Esophagus squamous epithelium (tissue), 5 donors: ENCODE measurements around the gene CUEDC1. TPM values are rescaled to one million over a fixed set of nuclear protein-coding genes. Genes with fewer than 3 reads are reported as not detected.

Source experiments
- DNase-seq: peaks from one replicate; lab custom pipeline; 2025; lab: John Stamatoyannopoulos, UW
- H3K27ac ChIP-seq, 4 donors: fragments of 200-600 bp; sonication (generic); one replicate each; pipeline ENCODE4 v1.5.1; 2016 to 2019; ENCODE audit warnings: mild to moderate bottlenecking in 1 of 4
- H3K27me3 ChIP-seq, 4 donors: fragments of 200-600 bp; sonication (generic); 1 replicate in 3 of 4; 2 replicates in 1 of 4; pipeline versions ENCODE4 v1.5.1 to v1.6.0; 2017 to 2021; ENCODE audit warnings: antibody characterized with exemption in 1 of 4
- H3K36me3 ChIP-seq, 3 donors: fragments of 200-600 bp; sonication (generic); one replicate each; pipeline ENCODE4 v1.5.1; 2016 to 2019
- H3K4me1 ChIP-seq, 3 donors: fragments of 200-600 bp; sonication (generic); one replicate each; pipeline ENCODE4 v1.5.1; 2017 to 2019
- H3K4me3 ChIP-seq, 4 donors: fragments of 200-600 bp; sonication (generic); 1 replicate in 3 of 4; 2 replicates in 1 of 4; pipeline ENCODE4 v1.5.1; 2016 to 2019; ENCODE audit warnings: mild to moderate bottlenecking in 2 of 4, moderate library complexity in 1 of 4
- H3K9me3 ChIP-seq, 3 donors: fragments of 200-600 bp; sonication (generic); one replicate each; pipeline ENCODE4 v1.5.1; 2016 to 2019
- POLR2A ChIP-seq, 4 donors: fragments of 450-650 bp; IDR thresholded peaks; one replicate each; pipeline ENCODE4 v1.6.1; 2017; ENCODE audit warnings: antibody characterized with exemption in 4 of 4, mild to moderate bottlenecking in 4 of 4, moderate library complexity in 3 of 4
- WGBS, 2 donors: methylation state at CpG; one replicate each; pipeline ENCODE4 v1.1.5; 2018; 5-methylcytosine and 5-hydroxymethylcytosine counted together
- intact Hi-C: fragments of 100-400 bp; cut with DNase I; formaldehyde crosslinking; loops from one replicate; pipeline ENCODE4 v1.15.0; 2022
- total RNA-seq, 4 donors: library from RNA; depleted of rRNA; stranded (reverse); fragments of >200 nt; gene quantifications; one replicate each; pipeline ENCODE4 v1.1.0, GENCODE V29; 2016
- TF ChIP-seq, protein P1 (sequence below), 6 experiments: fragments of 450-650 bp in 4 of 6; fragments of 200-600 bp in 2 of 6; sonication (generic) in 2 of 6; IDR thresholded peaks; one replicate each; pipeline ENCODE4 v1.5.1; 2016 to 2019; ENCODE audit warnings: antibody characterized with exemption in 6 of 6, mild to moderate bottlenecking in 4 of 6, moderate library complexity in 4 of 6
- donor health status: DM: yes; HTN: yes; CAD: no.

The CUEDC1 gene
- total RNA-seq, 4 donors from 2014 or later: 7.4 to 27.3 (median 18.4) TPM

GRCh38 chr17:57867126-57867525, 88.1 kb downstream of the CUEDC1 start:
- peaks cover 0 to 59% (median 2%) of the 10 kb centered on the region in 3 donors for H3K36me3 ChIP-seq
- peaks cover 40 to 63% (median 45%) of the 10 kb centered on the region in 3 donors for H3K4me1 ChIP-seq
- peak overlapping the region; percentile 73 to 90 (median 84) for H3K27ac ChIP-seq
- intact Hi-C loops: loop anchor here (10.0 kb wide), 2 partner anchors 88 to 248 kb away; partner anchors contain the start of gene CUEDC1
- H3K27me3 ChIP-seq: no peaks in the 10 kb centered on the region
- H3K4me3 ChIP-seq: no peak overlapping the region
- TF ChIP-seq, protein P1, sequence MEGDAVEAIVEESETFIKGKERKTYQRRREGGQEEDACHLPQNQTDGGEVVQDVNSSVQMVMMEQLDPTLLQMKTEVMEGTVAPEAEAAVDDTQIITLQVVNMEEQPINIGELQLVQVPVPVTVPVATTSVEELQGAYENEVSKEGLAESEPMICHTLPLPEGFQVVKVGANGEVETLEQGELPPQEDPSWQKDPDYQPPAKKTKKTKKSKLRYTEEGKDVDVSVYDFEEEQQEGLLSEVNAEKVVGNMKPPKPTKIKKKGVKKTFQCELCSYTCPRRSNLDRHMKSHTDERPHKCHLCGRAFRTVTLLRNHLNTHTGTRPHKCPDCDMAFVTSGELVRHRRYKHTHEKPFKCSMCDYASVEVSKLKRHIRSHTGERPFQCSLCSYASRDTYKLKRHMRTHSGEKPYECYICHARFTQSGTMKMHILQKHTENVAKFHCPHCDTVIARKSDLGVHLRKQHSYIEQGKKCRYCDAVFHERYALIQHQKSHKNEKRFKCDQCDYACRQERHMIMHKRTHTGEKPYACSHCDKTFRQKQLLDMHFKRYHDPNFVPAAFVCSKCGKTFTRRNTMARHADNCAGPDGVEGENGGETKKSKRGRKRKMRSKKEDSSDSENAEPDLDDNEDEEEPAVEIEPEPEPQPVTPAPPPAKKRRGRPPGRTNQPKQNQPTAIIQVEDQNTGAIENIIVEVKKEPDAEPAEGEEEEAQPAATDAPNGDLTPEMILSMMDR (IDR thresholded peaks at IDR 0.05): no peak
- TF ChIP-seq POLR2A (IDR thresholded peaks at IDR 0.05): no peak
- DNase-seq: no peak
- no peaks in the 10 kb centered on the region for H3K9me3 ChIP-seq
- 94 to 98% methylated on average over 9 to 10 of the region's 10 CpGs for WGBS, 2 donors

DNA sequence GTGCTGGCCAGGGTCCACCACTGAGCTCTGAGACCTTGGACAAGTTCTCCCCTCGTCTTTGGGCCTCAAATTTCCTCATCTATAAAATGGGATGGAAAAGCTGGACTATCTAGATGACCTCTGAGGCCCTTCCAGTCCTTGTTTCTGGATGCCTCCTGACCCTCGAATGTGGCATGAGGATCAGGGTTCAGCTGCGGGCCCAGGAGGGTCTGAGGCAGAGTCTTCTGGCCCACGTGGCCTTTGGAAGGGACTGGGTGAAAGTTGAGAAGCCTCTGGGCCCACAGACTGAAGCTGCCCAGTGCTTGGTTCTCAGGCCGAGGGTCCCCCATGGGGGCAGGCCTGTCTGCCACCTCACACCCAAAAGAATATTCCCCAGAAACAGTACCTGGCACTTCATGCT, 88.5 kb downstream of the CUEDC1 start:
- H3K36me3 ChIP-seq: peaks cover 0 to 55% (median 0%) of the 10 kb centered on the region in 3 donors
- H3K27ac ChIP-seq: peak overlapping the region in 3 of 4 donors; percentile 79 to 90 (median 88)
- no peaks in the 10 kb centered on the region for H3K27me3 ChIP-seq
- DNase-seq: no peak
- peaks cover 44 to 63% (median 50%) of the 10 kb centered on the region in 3 donors for H3K4me1 ChIP-seq
- intact Hi-C loops: loop anchor here (10.0 kb wide), 2 partner anchors 88 to 248 kb away; partner anchors contain the start of gene CUEDC1
- WGBS, 2 donors: 90% methylated on average over 2 of the region's 5 CpGs; no CpG with 5 or more reads in 1 of the 2 donors
- no peaks in the 10 kb centered on the region for H3K9me3 ChIP-seq
- no peak overlapping the region for H3K4me3 ChIP-seq
- TF ChIP-seq, protein P1 (IDR thresholded peaks at IDR 0.05): no peak
- TF ChIP-seq POLR2A (IDR thresholded peaks at IDR 0.05): no peak

DNA sequence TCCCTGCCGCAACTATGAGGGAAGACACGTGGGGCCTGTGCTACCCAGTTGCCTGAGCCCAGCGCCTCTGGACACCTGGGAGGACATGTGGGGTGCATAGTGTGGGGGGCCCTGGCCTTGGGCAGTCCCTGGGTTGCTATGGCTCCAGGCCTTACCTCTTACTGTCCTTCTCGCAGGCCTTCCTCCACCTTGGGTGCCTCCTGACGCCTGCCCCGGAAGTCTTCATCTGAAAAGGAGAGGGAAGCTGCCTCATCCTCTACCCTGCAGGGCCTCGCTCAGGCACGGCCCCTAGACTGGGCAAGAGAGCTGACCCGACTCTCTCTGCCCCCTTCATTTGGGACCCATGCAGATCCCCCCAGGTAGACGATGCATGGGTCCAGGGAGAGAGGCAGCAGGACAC, 88.9 kb downstream of the CUEDC1 start:
- WGBS, 2 donors: 69 to 84% methylated on average over 4 to 5 of the region's 10 CpGs
- intact Hi-C loops: loop anchor here (10.0 kb wide), 2 partner anchors 88 to 248 kb away; partner anchors contain the start of gene CUEDC1
- no peak for DNase-seq
- H3K4me3 ChIP-seq: no peak overlapping the region
- H3K27ac ChIP-seq: peak overlapping the region in 1 of 4 donors; percentile 88
- H3K4me1 ChIP-seq: peaks cover 48 to 66% (median 54%) of the 10 kb centered on the region in 3 donors
- H3K27me3 ChIP-seq: no peaks in the 10 kb centered on the region
- peaks cover 0 to 51% (median 0%) of the 10 kb centered on the region in 3 donors for H3K36me3 ChIP-seq
- H3K9me3 ChIP-seq: no peaks in the 10 kb centered on the region
- no peak for TF ChIP-seq POLR2A (IDR thresholded peaks at IDR 0.05)
- TF ChIP-seq, protein P1 (IDR thresholded peaks at IDR 0.05): no peak

GRCh38 chr17:57864273-57864672, 90.9 kb downstream of the CUEDC1 start:
- DNase-seq: no peak
- TF ChIP-seq POLR2A (IDR thresholded peaks at IDR 0.05): no peak
- TF ChIP-seq, protein P1 (IDR thresholded peaks at IDR 0.05): no peak
- H3K27ac ChIP-seq: no peak overlapping the region
- H3K27me3 ChIP-seq: no peaks in the 10 kb centered on the region
- H3K9me3 ChIP-seq: no peaks in the 10 kb centered on the region
- 89 to 93% methylated on average over 8 of the region's 8 CpGs for WGBS, 2 donors
- H3K36me3 ChIP-seq: peaks cover 0 to 37% (median 0%) of the 10 kb centered on the region in 3 donors
- intact Hi-C loops: loop anchor here (10.0 kb wide), 2 partner anchors 91 to 251 kb away; partner anchors contain the start of gene CUEDC1
- peaks cover 47 to 68% (median 52%) of the 10 kb centered on the region in 3 donors for H3K4me1 ChIP-seq
- H3K4me3 ChIP-seq: no peak overlapping the region
